ENCODE measurements around the gene NDRG3. TPM values are rescaled to one million over a fixed set of nuclear protein-coding genes. Genes with fewer than 3 reads are reported as not detected.
"Not testable (repeated sequence)": the region's sequence is repeated elsewhere in the genome, so short reads cannot be mapped to it uniquely, and the experiment has no call there.

NDRG3 gene
- total RNA-seq, 2 experiments from 2014 or later = 14.4 to 22.1 TPM

GRCh38 chr20:36682311-36682710 is 63.6 kb downstream of the NDRG3 start:
- POLR2A ChIA-PET = interaction anchor here (0.6 kb wide), 1 partner anchor 18 kb away, joined by 3 read pairs; no protein-coding TSS in a partner anchor

DNA sequence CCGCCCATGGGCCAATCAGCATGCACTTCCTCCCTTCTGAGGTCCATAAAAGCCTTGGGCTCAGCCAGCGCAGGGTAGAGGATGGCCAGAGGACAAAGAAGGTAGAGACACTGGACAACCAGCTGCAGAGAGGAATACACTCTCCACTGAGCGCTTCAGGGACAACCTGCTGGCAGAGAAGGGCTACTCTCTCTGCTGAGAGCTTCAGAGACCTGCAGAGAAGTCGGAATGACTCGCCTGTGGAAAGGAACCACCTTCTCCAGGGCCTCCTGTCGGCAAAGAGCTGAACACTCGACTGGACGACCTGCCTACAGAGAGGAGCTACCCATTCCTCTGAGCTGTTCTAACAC is 68.5 kb downstream of the NDRG3 start:
- Histone ChIP-seq H3K4me3 (ENCODE audit: low read depth, low read length, poor library complexity, severe bottlenecking) (no peak overlapping the region), H3K36me3 (ENCODE audit: insufficient read depth, low read length) (peaks cover 37% of the 10 kb centered on the region), H3K4me2 (ENCODE audit: low read length) (no peak overlapping the region), H4K20me1 (ENCODE audit: insufficient read depth, low read length) (no peaks in the 10 kb centered on the region), H3K4me1 (ENCODE audit: insufficient read depth, low read length, poor library complexity, severe bottlenecking) (no peaks in the 10 kb centered on the region), H3K27ac (ENCODE audit: low read depth, low read length, poor library complexity, severe bottlenecking) (no peak overlapping the region), H3K9me3 (ENCODE audit: low read length) (no peaks in the 10 kb centered on the region), H3K9me2 (ENCODE audit: insufficient read depth, low read length) (no peaks in the 10 kb centered on the region), H2AFZ (ENCODE audit: low read length) (no peak overlapping the region), H3K79me2 (ENCODE audit: insufficient read depth, low read depth, low read length) (no peaks in the 10 kb centered on the region)
- BruUV-seq (replicated peaks) = no TSS peak
- TF ChIP-seq CTCF (conservative IDR thresholded peaks at IDR 0.05; ENCODE audit: low read length) = no peak
- no peak for TF ChIP-seq EZH2phosphoT487 (IDR thresholded peaks at IDR 0.05; ENCODE audit: borderline replicate concordance, low read depth, low read length)
- ChIA-PET CTCF (ENCODE audit: unreplicated experiment) (no interaction called here), POLR2A (interaction anchor here (0.5 kb wide), 1 partner anchor 157 kb away, joined by 3 read pairs; no protein-coding TSS in a partner anchor)
- no peak for DNase-seq (ENCODE audit: low spot score)
- intact Hi-C loops (cut with micrococcal nuclease; ENCODE audit: unreplicated experiment) = no loop called here

More at GRCh38 chr20:36682311-36682710, 63.6 kb downstream of the NDRG3 start:
- H3K4me1 ChIP-seq (ENCODE audit: insufficient read depth, low read length, poor library complexity, severe bottlenecking) = no peaks in the 10 kb centered on the region
- no peaks in the 10 kb centered on the region for H3K9me2 ChIP-seq (ENCODE audit: insufficient read depth, low read length)
- TF ChIP-seq EZH2phosphoT487 (IDR thresholded peaks at IDR 0.05; ENCODE audit: borderline replicate concordance, low read depth, low read length) = no peak
- TF ChIP-seq CTCF (conservative IDR thresholded peaks at IDR 0.05; ENCODE audit: low read length) = no peak
- intact Hi-C loops (cut with micrococcal nuclease; ENCODE audit: unreplicated experiment) = no loop called here
- no peaks in the 10 kb centered on the region for H3K79me2 ChIP-seq (ENCODE audit: insufficient read depth, low read depth, low read length)
- H2AFZ ChIP-seq (ENCODE audit: low read length) = no peak overlapping the region
- H3K36me3 ChIP-seq (ENCODE audit: insufficient read depth, low read length) = peaks cover 46% of the 10 kb centered on the region
- no peaks in the 10 kb centered on the region for H3K9me3 ChIP-seq (ENCODE audit: low read length)
- CTCF ChIA-PET (ENCODE audit: unreplicated experiment) = no interaction called here
- no peak overlapping the region for H3K4me3 ChIP-seq (ENCODE audit: low read depth, low read length, poor library complexity, severe bottlenecking)
- H4K20me1 ChIP-seq (ENCODE audit: insufficient read depth, low read length) = no peaks in the 10 kb centered on the region
- no TSS peak for BruUV-seq (replicated peaks)
- H3K27ac ChIP-seq (ENCODE audit: low read depth, low read length, poor library complexity, severe bottlenecking) = no peak overlapping the region
- DNase-seq (ENCODE audit: low spot score) = no peak
- H3K4me2 ChIP-seq (ENCODE audit: low read length) = no peak overlapping the region

- no peaks in the 10 kb centered on the region for H3K4me1 ChIP-seq (ENCODE audit: insufficient read depth, low read length, poor library complexity, severe bottlenecking)
Measured at GRCh38 chr20:36676701-36677421, 69.0 kb downstream of the NDRG3 start.

DNA sequence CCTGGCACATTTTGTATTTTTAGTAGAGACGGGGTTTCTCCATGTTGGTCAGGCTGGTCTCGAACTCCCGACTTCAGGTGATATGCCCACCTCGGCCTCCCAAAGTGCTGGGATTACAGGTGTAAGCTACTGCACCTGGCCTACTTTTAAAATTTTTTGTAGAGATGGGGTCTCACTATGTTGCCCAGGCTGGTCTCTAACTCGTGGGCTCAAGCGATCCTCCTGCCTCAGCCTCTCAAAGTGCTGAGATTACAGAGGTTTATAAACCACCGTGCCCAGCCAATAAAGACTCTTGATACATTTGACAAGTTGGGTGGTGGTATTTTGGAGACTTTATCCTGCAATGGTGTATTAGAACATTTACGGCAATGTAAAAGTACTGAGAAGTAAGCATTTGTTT is 70.3 kb downstream of the NDRG3 start:
- CTCF ChIA-PET (ENCODE audit: unreplicated experiment); H3K4me3 ChIP-seq (ENCODE audit: low read depth, low read length, poor library complexity, severe bottlenecking); POLR2A ChIA-PET; intact Hi-C loops (cut with micrococcal nuclease; ENCODE audit: unreplicated experiment); H3K4me2 ChIP-seq (ENCODE audit: low read length); BruUV-seq (replicated peaks); H3K79me2 ChIP-seq (ENCODE audit: insufficient read depth, low read depth, low read length); H3K4me1 ChIP-seq (ENCODE audit: insufficient read depth, low read length, poor library complexity, severe bottlenecking); DNase-seq (ENCODE audit: low spot score); H3K9me2 ChIP-seq (ENCODE audit: insufficient read depth, low read length); H3K27ac ChIP-seq (ENCODE audit: low read depth, low read length, poor library complexity, severe bottlenecking); H2AFZ ChIP-seq (ENCODE audit: low read length); H3K9me3 ChIP-seq (ENCODE audit: low read length); H4K20me1 ChIP-seq (ENCODE audit: insufficient read depth, low read length): not testable (repeated sequence)
- H3K36me3 ChIP-seq (ENCODE audit: insufficient read depth, low read length) = peaks cover 31% of the 10 kb centered on the region

More at GRCh38 chr20:36676701-36677421, 69.0 kb downstream of the NDRG3 start:
- Histone ChIP-seq H3K4me3 (ENCODE audit: low read depth, low read length, poor library complexity, severe bottlenecking) (no peak overlapping the region), H3K27ac (ENCODE audit: low read depth, low read length, poor library complexity, severe bottlenecking) (no peak overlapping the region), H3K36me3 (ENCODE audit: insufficient read depth, low read length) (peaks cover 34% of the 10 kb centered on the region), H3K4me2 (ENCODE audit: low read length) (no peak overlapping the region), H3K79me2 (ENCODE audit: insufficient read depth, low read depth, low read length) (no peaks in the 10 kb centered on the region), H4K20me1 (ENCODE audit: insufficient read depth, low read length) (no peaks in the 10 kb centered on the region), H3K9me3 (ENCODE audit: low read length) (no peaks in the 10 kb centered on the region), H2AFZ (ENCODE audit: low read length) (no peak overlapping the region), H3K9me2 (ENCODE audit: insufficient read depth, low read length) (no peaks in the 10 kb centered on the region)
- ChIA-PET POLR2A (no interaction called here), CTCF (ENCODE audit: unreplicated experiment) (no interaction called here)
- BruUV-seq (replicated peaks) = no TSS peak
- TF ChIP-seq EZH2phosphoT487 (IDR thresholded peaks at IDR 0.05; ENCODE audit: borderline replicate concordance, low read depth, low read length) = no peak
- DNase-seq (ENCODE audit: low spot score) = no peak
- intact Hi-C loops (cut with micrococcal nuclease; ENCODE audit: unreplicated experiment) = no loop called here
